ENCODE data around the gene FNDC10.

FNDC10 gene

GRCh38 chr1:1556505-1556904, 43.4 kb downstream of the FNDC10 start:
- H3K4me3 ChIP-seq (ENCODE audit: insufficient read length, low read depth): no peak overlapping the region
- no peak overlapping the region for H3K9ac ChIP-seq (ENCODE audit: insufficient read length, low read depth)
- peaks cover 74% of the 10 kb centered on the region for H3K36me3 ChIP-seq (ENCODE audit: insufficient read depth, insufficient read length, low read length)
- H3K9me3 ChIP-seq (ENCODE audit: insufficient read depth, low read length): no peaks in the 10 kb centered on the region
- TF ChIP-seq YY1 (IDR thresholded peaks at IDR 0.05; ENCODE audit: insufficient read depth, insufficient read length) (no peak), SUZ12 (IDR thresholded peaks at IDR 0.05; ENCODE audit: extremely low read depth, insufficient read depth, insufficient read length) (no peak), ZNF274 (IDR thresholded peaks at IDR 0.05; ENCODE audit: low read depth, low read length) (no peak)
- no peak for DNase-seq (ENCODE audit: low read depth, low spot score)
- H3K27me3 ChIP-seq (ENCODE audit: insufficient read depth, insufficient read length): no peaks in the 10 kb centered on the region
- H3K4me1 ChIP-seq (ENCODE audit: insufficient read depth, insufficient read length): peaks cover 6% of the 10 kb centered on the region

DNA sequence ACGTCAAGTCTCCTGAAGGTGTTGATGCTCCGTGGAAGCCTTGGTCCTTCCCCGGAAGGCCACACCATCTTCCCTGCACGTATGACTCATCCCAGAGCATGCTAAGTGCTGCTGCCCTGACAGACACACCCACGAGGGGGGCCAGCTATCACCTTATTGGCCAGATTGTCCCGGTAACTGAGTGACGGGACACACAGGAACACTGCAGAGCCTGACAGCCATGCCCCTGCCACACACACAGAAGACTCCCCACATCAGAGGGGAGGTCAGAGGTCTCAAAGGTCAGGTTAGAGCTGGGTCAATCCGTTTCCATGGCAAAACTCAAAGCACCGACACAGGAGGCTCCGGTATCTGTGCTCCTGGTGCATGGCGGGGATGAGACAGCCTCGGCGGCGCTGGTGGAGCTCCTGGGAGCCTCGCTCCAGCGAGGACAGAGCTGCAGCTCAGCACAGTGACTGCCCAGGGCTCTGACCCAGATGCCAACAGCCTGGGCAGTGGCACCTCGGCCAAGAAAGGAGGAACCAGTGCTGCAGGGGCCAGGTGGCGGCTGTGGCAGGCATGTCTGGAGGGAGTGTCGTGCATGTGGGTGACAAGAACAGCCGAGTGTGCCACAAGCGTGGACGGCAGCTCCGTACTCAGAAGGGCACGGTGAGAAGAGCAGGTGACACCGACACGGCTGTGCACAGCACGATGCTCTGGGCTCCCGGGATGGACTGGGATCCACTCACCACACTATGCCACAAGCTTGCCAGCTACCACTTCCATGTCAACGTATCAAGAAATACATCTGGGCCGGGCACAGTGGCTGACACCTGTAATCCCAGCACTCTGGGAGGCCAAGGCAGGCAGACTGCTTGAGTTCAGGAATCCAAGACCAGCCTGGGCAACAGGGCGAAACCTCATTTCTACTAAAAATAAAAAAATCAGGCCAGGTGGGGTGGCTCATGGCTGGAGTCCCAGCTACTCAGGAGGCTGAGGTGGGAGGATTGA, 44.7 kb downstream of the FNDC10 start:
- Histone ChIP-seq H3K4me3 (ENCODE audit: insufficient read length, low read depth) (no peak overlapping the region), H3K36me3 (ENCODE audit: insufficient read depth, insufficient read length, low read length) (peaks cover 73% of the 10 kb centered on the region), H3K4me1 (ENCODE audit: insufficient read depth, insufficient read length) (peaks cover 14% of the 10 kb centered on the region), H3K9ac (ENCODE audit: insufficient read length, low read depth) (no peak overlapping the region), H3K27me3 (ENCODE audit: insufficient read depth, insufficient read length) (no peaks in the 10 kb centered on the region), H3K9me3 (ENCODE audit: insufficient read depth, low read length) (no peaks in the 10 kb centered on the region)
- no peak for TF ChIP-seq SUZ12 (IDR thresholded peaks at IDR 0.05; ENCODE audit: extremely low read depth, insufficient read depth, insufficient read length)
- DNase-seq (ENCODE audit: low read depth, low spot score): no peak

GRCh38 chr1:1554550-1554925, 45.4 kb downstream of the FNDC10 start:
- Histone ChIP-seq H3K36me3 (ENCODE audit: insufficient read depth, insufficient read length, low read length) (peaks cover 69% of the 10 kb centered on the region), H3K9ac (ENCODE audit: insufficient read length, low read depth) (no peak overlapping the region), H3K27me3 (ENCODE audit: insufficient read depth, insufficient read length) (no peaks in the 10 kb centered on the region), H3K4me1 (ENCODE audit: insufficient read depth, insufficient read length) (peaks cover 14% of the 10 kb centered on the region), H3K9me3 (ENCODE audit: insufficient read depth, low read length) (no peaks in the 10 kb centered on the region), H3K4me3 (ENCODE audit: insufficient read length, low read depth) (no peak overlapping the region)
- DNase-seq (ENCODE audit: low read depth, low spot score): no peak
- TF ChIP-seq SUZ12 (IDR thresholded peaks at IDR 0.05; ENCODE audit: extremely low read depth, insufficient read depth, insufficient read length) (no peak), ZNF274 (IDR thresholded peaks at IDR 0.05; ENCODE audit: low read depth, low read length) (no peak), YY1 (IDR thresholded peaks at IDR 0.05; ENCODE audit: insufficient read depth, insufficient read length) (no peak)

DNA sequence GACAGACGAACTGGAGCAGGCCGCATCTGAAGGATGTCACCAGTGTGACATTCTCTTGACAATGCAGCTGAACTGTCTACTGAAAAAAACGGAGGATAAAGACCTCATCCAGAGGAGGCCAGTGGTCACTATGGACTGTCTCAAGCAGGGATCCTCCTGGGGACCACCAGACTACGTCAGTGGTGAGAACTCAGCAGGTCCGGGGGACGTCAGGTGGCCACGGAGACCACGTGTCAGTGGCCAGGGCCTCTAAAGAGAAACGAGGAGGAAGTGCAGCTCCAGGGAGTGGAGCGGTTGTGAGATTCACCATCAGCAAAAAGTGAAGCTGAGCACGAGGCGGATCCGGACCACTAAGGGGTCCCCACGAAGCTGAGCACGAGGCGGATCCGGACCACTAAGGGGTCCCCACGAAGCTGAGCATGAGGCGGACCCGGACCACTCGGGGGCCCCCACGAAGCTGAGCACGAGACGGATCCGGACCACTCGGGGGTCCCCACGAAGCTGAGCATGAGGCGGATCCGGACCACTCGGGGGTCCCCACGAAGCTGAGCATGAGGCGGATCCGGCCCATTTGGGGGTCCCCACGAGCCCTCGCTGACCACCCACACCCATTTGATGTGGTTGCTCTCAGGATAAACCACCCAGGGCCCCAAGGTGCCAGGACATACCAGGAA, 46.0 kb downstream of the FNDC10 start:
- H3K27me3 ChIP-seq (ENCODE audit: insufficient read depth, insufficient read length): no peaks in the 10 kb centered on the region
- H3K4me1 ChIP-seq (ENCODE audit: insufficient read depth, insufficient read length): peaks cover 14% of the 10 kb centered on the region
- TF ChIP-seq ZNF274 (IDR thresholded peaks at IDR 0.05; ENCODE audit: low read depth, low read length) (no peak), YY1 (IDR thresholded peaks at IDR 0.05; ENCODE audit: insufficient read depth, insufficient read length) (no peak)
- H3K4me3 ChIP-seq (ENCODE audit: insufficient read length, low read depth): no peak overlapping the region
- no peak for DNase-seq (ENCODE audit: low read depth, low spot score)
- H3K9me3 ChIP-seq (ENCODE audit: insufficient read depth, low read length): no peaks in the 10 kb centered on the region
- H3K36me3 ChIP-seq (ENCODE audit: insufficient read depth, insufficient read length, low read length): peaks cover 66% of the 10 kb centered on the region
- no peak overlapping the region for H3K9ac ChIP-seq (ENCODE audit: insufficient read length, low read depth)

GRCh38 chr1:1552263-1552639, 47.7 kb downstream of the FNDC10 start:
- Histone ChIP-seq H3K4me3 (ENCODE audit: insufficient read length, low read depth) (no peak overlapping the region), H3K4me1 (ENCODE audit: insufficient read depth, insufficient read length) (peaks cover 20% of the 10 kb centered on the region), H3K9me3 (ENCODE audit: insufficient read depth, low read length) (no peaks in the 10 kb centered on the region), H3K9ac (ENCODE audit: insufficient read length, low read depth) (no peak overlapping the region), H3K36me3 (ENCODE audit: insufficient read depth, insufficient read length, low read length) (peaks cover 72% of the 10 kb centered on the region), H3K27me3 (ENCODE audit: insufficient read depth, insufficient read length) (no peaks in the 10 kb centered on the region)
- TF ChIP-seq ZNF274 (IDR thresholded peaks at IDR 0.05; ENCODE audit: low read depth, low read length): no peak
- TF ChIP-seq YY1 (IDR thresholded peaks at IDR 0.05; ENCODE audit: insufficient read depth, insufficient read length): no peak
- no peak for TF ChIP-seq SUZ12 (IDR thresholded peaks at IDR 0.05; ENCODE audit: extremely low read depth, insufficient read depth, insufficient read length)
- DNase-seq (ENCODE audit: low read depth, low spot score): no peak

DNA sequence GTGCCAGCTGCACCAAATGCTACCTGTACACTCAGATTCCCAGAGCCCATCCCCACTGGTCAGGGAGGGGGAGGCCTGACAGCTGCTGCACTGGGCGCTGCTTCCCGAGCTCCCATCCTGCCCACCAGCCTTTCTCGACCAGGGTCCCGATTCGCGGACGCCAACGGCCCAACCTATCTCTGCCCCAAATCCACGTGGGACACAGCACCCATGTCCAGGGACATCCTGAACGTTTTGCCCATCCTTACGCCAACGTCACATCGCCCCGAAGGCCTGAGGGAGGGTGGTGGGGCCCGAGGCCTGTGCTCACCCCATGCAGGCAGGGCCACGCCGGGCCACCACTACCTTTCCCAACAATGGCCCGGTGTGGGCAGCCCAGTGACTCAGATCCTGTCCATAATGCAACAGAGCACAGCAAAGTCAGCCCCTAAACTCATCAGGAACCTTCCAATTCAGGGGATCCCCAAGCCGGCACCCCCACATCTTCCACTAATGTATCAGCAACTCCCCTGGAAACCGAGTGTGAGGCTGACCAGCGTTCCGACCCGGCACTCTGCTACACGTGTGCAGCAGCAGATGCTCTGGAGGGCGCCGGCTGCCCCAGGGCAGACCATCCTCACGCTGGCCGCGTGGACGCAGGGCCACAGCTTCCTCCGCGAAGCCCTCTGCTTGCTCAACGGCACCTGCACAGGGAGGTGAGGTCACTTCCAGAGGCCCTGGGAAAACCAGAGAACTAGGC, 48.2 kb downstream of the FNDC10 start:
- no peak overlapping the region for H3K9ac ChIP-seq (ENCODE audit: insufficient read length, low read depth)
- DNase-seq (ENCODE audit: low read depth, low spot score): no peak
- H3K4me1 ChIP-seq (ENCODE audit: insufficient read depth, insufficient read length): peaks cover 20% of the 10 kb centered on the region
- H3K4me3 ChIP-seq (ENCODE audit: insufficient read length, low read depth): no peak overlapping the region
- H3K36me3 ChIP-seq (ENCODE audit: insufficient read depth, insufficient read length, low read length): peaks cover 75% of the 10 kb centered on the region
- H3K9me3 ChIP-seq (ENCODE audit: insufficient read depth, low read length): no peaks in the 10 kb centered on the region
- H3K27me3 ChIP-seq (ENCODE audit: insufficient read depth, insufficient read length): no peaks in the 10 kb centered on the region
- TF ChIP-seq ZNF274 (IDR thresholded peaks at IDR 0.05; ENCODE audit: low read depth, low read length): no peak
- TF ChIP-seq YY1 (IDR thresholded peaks at IDR 0.05; ENCODE audit: insufficient read depth, insufficient read length): no peak
- no peak for TF ChIP-seq SUZ12 (IDR thresholded peaks at IDR 0.05; ENCODE audit: extremely low read depth, insufficient read depth, insufficient read length)
